Glutamatergic neuron (in vitro differentiated cells): ENCODE measurements around the gene TSR1. TPM values are rescaled to one million over a fixed set of nuclear protein-coding genes. Genes with fewer than 3 reads are reported as not detected.
A peak's percentile ranks its signal among the peaks of the same experiment; 100 is the strongest.

Experiments
- DNase-seq: peaks from one replicate; pipeline ENCODE4 v3.0.0; 2022
- H3K27ac Mint-ChIP-seq: one replicate; pipeline ENCODE4 v1.8.0; 2020; ENCODE audit warnings: mild to moderate bottlenecking, mixed read lengths, inconsistent platforms; ENCODE audit not compliant: unreplicated experiment
- H3K27me3 Mint-ChIP-seq: one replicate; pipeline ENCODE4 v1.8.0; 2020; ENCODE audit warnings: mild to moderate bottlenecking, moderate library complexity, mixed read lengths, inconsistent platforms; ENCODE audit not compliant: unreplicated experiment
- H3K36me3 Mint-ChIP-seq: one replicate; pipeline ENCODE4 v1.8.0; 2020; ENCODE audit warnings: mild to moderate bottlenecking, mixed read lengths, inconsistent platforms; ENCODE audit not compliant: unreplicated experiment
- H3K4me1 Mint-ChIP-seq: one replicate; pipeline ENCODE4 v1.8.0; 2020; ENCODE audit warnings: mild to moderate bottlenecking, low read depth, mixed read lengths, inconsistent platforms; ENCODE audit not compliant: unreplicated experiment
- H3K4me3 Mint-ChIP-seq: one replicate; pipeline ENCODE4 v1.8.0; 2020; ENCODE audit warnings: mild to moderate bottlenecking, mixed read lengths, inconsistent platforms; ENCODE audit not compliant: unreplicated experiment
- H3K9me3 Mint-ChIP-seq: one replicate; pipeline ENCODE4 v1.8.0; 2020; ENCODE audit warnings: mild to moderate bottlenecking, moderate library complexity, mixed read lengths, inconsistent platforms; ENCODE audit not compliant: unreplicated experiment
- total RNA-seq: library from RNA; stranded (reverse); fragmentation: NEBNext Ultra II Directional; extraction: Animal tissue kit (Norgen Biotek cat#: 25700); gene quantifications from one replicate; pipeline ENCODE4 v1.2.1, GENCODE V29; 2021; ENCODE audit not compliant: unreplicated experiment
- TF ChIP-seq, protein P1 (sequence below): fragments of 200-600 bp; sonication (generic); IDR thresholded peaks from one replicate; pipeline ENCODE4 v1.5.0; 2021; ENCODE audit not compliant: partially characterized antibody, unreplicated experiment

The TSR1 gene
- total RNA-seq, 1 donor from 2014 or later, result 25.6 TPM

- TF ChIP-seq, protein P1, sequence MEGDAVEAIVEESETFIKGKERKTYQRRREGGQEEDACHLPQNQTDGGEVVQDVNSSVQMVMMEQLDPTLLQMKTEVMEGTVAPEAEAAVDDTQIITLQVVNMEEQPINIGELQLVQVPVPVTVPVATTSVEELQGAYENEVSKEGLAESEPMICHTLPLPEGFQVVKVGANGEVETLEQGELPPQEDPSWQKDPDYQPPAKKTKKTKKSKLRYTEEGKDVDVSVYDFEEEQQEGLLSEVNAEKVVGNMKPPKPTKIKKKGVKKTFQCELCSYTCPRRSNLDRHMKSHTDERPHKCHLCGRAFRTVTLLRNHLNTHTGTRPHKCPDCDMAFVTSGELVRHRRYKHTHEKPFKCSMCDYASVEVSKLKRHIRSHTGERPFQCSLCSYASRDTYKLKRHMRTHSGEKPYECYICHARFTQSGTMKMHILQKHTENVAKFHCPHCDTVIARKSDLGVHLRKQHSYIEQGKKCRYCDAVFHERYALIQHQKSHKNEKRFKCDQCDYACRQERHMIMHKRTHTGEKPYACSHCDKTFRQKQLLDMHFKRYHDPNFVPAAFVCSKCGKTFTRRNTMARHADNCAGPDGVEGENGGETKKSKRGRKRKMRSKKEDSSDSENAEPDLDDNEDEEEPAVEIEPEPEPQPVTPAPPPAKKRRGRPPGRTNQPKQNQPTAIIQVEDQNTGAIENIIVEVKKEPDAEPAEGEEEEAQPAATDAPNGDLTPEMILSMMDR, result no peak
- Mint-ChIP-seq H3K4me1 (peaks cover 13% of the 10 kb centered on the region), H3K27me3 (no peaks in the 10 kb centered on the region), H3K4me3 (peak overlapping the region; percentile 75), H3K36me3 (no peaks in the 10 kb centered on the region), H3K27ac (peak overlapping the region; percentile 97), H3K9me3 (no peaks in the 10 kb centered on the region)
- DNase-seq, result peak; percentile 76
Observed at GRCh38 chr17:2347805-2348685, 11.8 kb upstream of the TSR1 start.

GRCh38 chr17:2346475-2346874 lies 10.2 kb upstream of the TSR1 start:
- H3K9me3 Mint-ChIP-seq, result no peaks in the 10 kb centered on the region
- no peak overlapping the region for H3K4me3 Mint-ChIP-seq
- no peaks in the 10 kb centered on the region for H3K27me3 Mint-ChIP-seq
- TF ChIP-seq, protein P1, result no peak
- no peak overlapping the region for H3K27ac Mint-ChIP-seq
- DNase-seq, result no peak
- H3K4me1 Mint-ChIP-seq, result peaks cover 13% of the 10 kb centered on the region
- H3K36me3 Mint-ChIP-seq, result no peaks in the 10 kb centered on the region

DNA sequence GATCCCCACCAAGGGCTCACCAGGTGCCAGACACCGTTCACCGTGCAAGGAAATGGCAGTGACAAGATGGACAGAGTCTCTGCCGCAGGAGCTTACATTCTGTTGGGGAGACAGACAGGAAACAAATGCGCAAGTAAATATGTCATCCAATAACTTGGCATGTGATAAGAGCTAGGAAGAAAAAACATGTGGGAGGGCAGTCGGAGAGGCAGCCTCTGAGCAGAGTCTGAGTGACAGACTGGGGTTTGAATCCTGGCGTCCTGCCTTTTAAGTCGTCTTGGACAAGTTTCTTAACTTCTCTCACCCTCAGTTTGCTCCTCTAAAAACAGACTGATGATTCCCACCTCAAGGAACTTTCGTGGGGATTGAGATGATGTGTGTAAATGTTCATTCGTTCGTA lies 8.3 kb upstream of the TSR1 start:
- H3K4me1 Mint-ChIP-seq, result peaks cover 13% of the 10 kb centered on the region
- TF ChIP-seq, protein P1, result no peak
- no peaks in the 10 kb centered on the region for H3K36me3 Mint-ChIP-seq
- no peaks in the 10 kb centered on the region for H3K27me3 Mint-ChIP-seq
- no peak overlapping the region for H3K4me3 Mint-ChIP-seq
- no peaks in the 10 kb centered on the region for H3K9me3 Mint-ChIP-seq
- no peak overlapping the region for H3K27ac Mint-ChIP-seq
- DNase-seq, result no peak

GRCh38 chr17:2343421-2343820 lies 7.2 kb upstream of the TSR1 start:
- Mint-ChIP-seq H3K27me3 (no peaks in the 10 kb centered on the region), H3K36me3 (no peaks in the 10 kb centered on the region), H3K4me3 (no peak overlapping the region), H3K27ac (no peak overlapping the region), H3K4me1 (peaks cover 10% of the 10 kb centered on the region), H3K9me3 (peaks cover 4% of the 10 kb centered on the region)
- DNase-seq, result no peak
- TF ChIP-seq, protein P1, result no peak

DNA sequence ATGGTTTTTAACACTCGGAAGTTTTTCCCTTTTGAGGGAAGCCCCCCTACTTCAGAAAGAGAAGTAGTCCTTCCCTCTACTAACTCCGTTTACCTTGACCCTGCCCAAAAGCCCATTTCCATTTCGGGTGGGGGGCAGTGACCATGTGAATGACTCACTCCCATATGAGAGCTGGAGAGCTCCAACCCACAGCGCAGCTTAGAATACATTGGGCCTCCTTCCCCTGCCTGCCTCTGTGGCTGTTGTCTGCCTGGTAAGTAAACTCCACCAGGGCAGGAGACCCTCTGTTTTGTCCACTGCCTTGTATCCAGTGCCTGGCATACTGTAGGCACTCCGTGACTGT lies 2.0 kb upstream of the TSR1 start:
- Mint-ChIP-seq H3K36me3 (no peaks in the 10 kb centered on the region), H3K4me1 (peaks cover 9% of the 10 kb centered on the region), H3K4me3 (peak overlapping the region; percentile 72), H3K27ac (peak overlapping the region; percentile 84), H3K9me3 (peaks cover 7% of the 10 kb centered on the region), H3K27me3 (peaks cover 4% of the 10 kb centered on the region)
- no peak for DNase-seq
- TF ChIP-seq, protein P1, result no peak
